Duodenal mucosa (tissue), 2 donors: ENCODE data around the gene ACTN4.

Source experiments
- H3K27ac ChIP-seq: one replicate; pipeline ENCODE4 v1.7.0; 2013; ENCODE audit warnings: low read depth, low read length
- H3K27me3 ChIP-seq, 2 donors: one replicate each; pipeline ENCODE4 v1.7.0; 2013; ENCODE audit warnings: low read length in 2 of 2, control low read depth in 1 of 2; ENCODE audit not compliant: insufficient read depth in 2 of 2, control insufficient read depth in 1 of 2
- H3K36me3 ChIP-seq, 2 donors: one replicate each; pipeline ENCODE4 v1.7.0; 2013; ENCODE audit warnings: low read length in 2 of 2, control low read depth in 1 of 2; ENCODE audit not compliant: insufficient read depth in 2 of 2, control insufficient read depth in 1 of 2
- H3K4me1 ChIP-seq, 2 donors: one replicate each; pipeline ENCODE4 v1.7.0; 2013; ENCODE audit warnings: low read length in 2 of 2, control low read depth in 1 of 2; ENCODE audit not compliant: insufficient read depth in 2 of 2, control insufficient read depth in 1 of 2
- H3K4me3 ChIP-seq, 2 donors: one replicate each; pipeline ENCODE4 v1.7.0; 2013; ENCODE audit warnings: low read length in 2 of 2, low read depth in 1 of 2
- H3K9ac ChIP-seq, 2 donors: one replicate each; pipeline ENCODE4 v1.7.0; 2013; ENCODE audit warnings: low read length in 2 of 2, low read depth in 1 of 2
- H3K9me3 ChIP-seq, 2 donors: one replicate each; pipeline ENCODE4 v1.7.0; 2013; ENCODE audit warnings: low read length in 2 of 2, control low read depth in 1 of 2; ENCODE audit not compliant: control insufficient read depth in 1 of 2

Gene ACTN4

GRCh38 chr19:38666663-38667511 lies 19.4 kb downstream of the ACTN4 start:
- no peaks in the 10 kb centered on the region for H3K9me3 ChIP-seq
- H3K4me1 ChIP-seq: peaks cover 97 to 98% of the 10 kb centered on the region in 2 donors
- no peaks in the 10 kb centered on the region for H3K27me3 ChIP-seq
- H3K27ac ChIP-seq: peak overlapping the region; percentile 90
- peaks cover 4 to 7% of the 10 kb centered on the region in 2 donors for H3K36me3 ChIP-seq
- H3K4me3 ChIP-seq: peak overlapping the region; percentile 2 to 28
- peak overlapping the region; percentile 3 to 64 for H3K9ac ChIP-seq

GRCh38 chr19:38667661-38668171 lies 20.3 kb downstream of the ACTN4 start:
- Histone ChIP-seq H3K4me1 (peaks cover 92% of the 10 kb centered on the region in 2 donors), H3K9me3 (no peaks in the 10 kb centered on the region), H3K4me3 (no peak overlapping the region), H3K27ac (peak overlapping the region; percentile 90), H3K9ac (peak overlapping the region; percentile 47 to 64), H3K27me3 (no peaks in the 10 kb centered on the region), H3K36me3 (peaks cover 4 to 7% of the 10 kb centered on the region in 2 donors)

GRCh38 chr19:38669552-38669951 lies 22.1 kb downstream of the ACTN4 start:
- peaks cover 4 to 7% of the 10 kb centered on the region in 2 donors for H3K36me3 ChIP-seq
- H3K4me1 ChIP-seq: peaks cover 84% of the 10 kb centered on the region in 2 donors
- H3K27me3 ChIP-seq: no peaks in the 10 kb centered on the region
- no peaks in the 10 kb centered on the region for H3K9me3 ChIP-seq
- peak overlapping the region; percentile 6 to 49 for H3K4me3 ChIP-seq
- peak overlapping the region; percentile 65 to 72 for H3K9ac ChIP-seq
- H3K27ac ChIP-seq: peak overlapping the region; percentile 85

- Histone ChIP-seq H3K27ac (peak overlapping the region; percentile 65), H3K4me3 (peak overlapping the region in 1 of 2 donors; percentile 49), H3K36me3 (peaks cover 4 to 5% of the 10 kb centered on the region in 2 donors), H3K27me3 (no peaks in the 10 kb centered on the region), H3K9me3 (no peaks in the 10 kb centered on the region), H3K9ac (peak overlapping the region in 1 of 2 donors; percentile 44), H3K4me1 (peaks cover 84% of the 10 kb centered on the region in 2 donors)
These were observed 23.5 kb downstream of the ACTN4 start for GRCh38 chr19:38670921-38671398.

- peaks cover 84% of the 10 kb centered on the region in 2 donors for H3K4me1 ChIP-seq
- H3K9ac ChIP-seq: peak overlapping the region; percentile 4 to 44
- peaks cover 0 to 8% of the 10 kb centered on the region in 2 donors for H3K36me3 ChIP-seq
- no peaks in the 10 kb centered on the region for H3K9me3 ChIP-seq
- peak overlapping the region; percentile 36 to 49 for H3K4me3 ChIP-seq
- no peaks in the 10 kb centered on the region for H3K27me3 ChIP-seq
- H3K27ac ChIP-seq: peak overlapping the region; percentile 65
These were observed 24.2 kb downstream of the ACTN4 start for GRCh38 chr19:38671654-38672053.

- Histone ChIP-seq H3K36me3 (peaks cover 8 to 16% of the 10 kb centered on the region in 2 donors), H3K4me3 (no peak overlapping the region), H3K27me3 (no peaks in the 10 kb centered on the region), H3K9me3 (no peaks in the 10 kb centered on the region), H3K27ac (no peak overlapping the region), H3K4me1 (peaks cover 83% of the 10 kb centered on the region in 2 donors), H3K9ac (no peak overlapping the region)
These were observed 25.6 kb downstream of the ACTN4 start for GRCh38 chr19:38673030-38673429.

- Histone ChIP-seq H3K4me1 (peaks cover 83 to 84% of the 10 kb centered on the region in 2 donors), H3K9ac (peak overlapping the region; percentile 76 to 81)
These were observed 27.1 kb downstream of the ACTN4 start for GRCh38 chr19:38674388-38675171.

GRCh38 chr19:38675611-38676010 lies 28.2 kb downstream of the ACTN4 start:
- peak overlapping the region; percentile 85 for H3K27ac ChIP-seq
- H3K4me1 ChIP-seq: peaks cover 83 to 84% of the 10 kb centered on the region in 2 donors
- H3K4me3 ChIP-seq: peak overlapping the region in 1 of 2 donors; percentile 38
- H3K36me3 ChIP-seq: peaks cover 11 to 13% of the 10 kb centered on the region in 2 donors
- H3K27me3 ChIP-seq: no peaks in the 10 kb centered on the region
- H3K9ac ChIP-seq: peak overlapping the region; percentile 76 to 81
- H3K9me3 ChIP-seq: no peaks in the 10 kb centered on the region

More at GRCh38 chr19:38674388-38675171, 27.1 kb downstream of the ACTN4 start:
- H3K4me3 ChIP-seq: peak overlapping the region; percentile 4 to 16
- no peaks in the 10 kb centered on the region for H3K27me3 ChIP-seq
- H3K27ac ChIP-seq: peak overlapping the region; percentile 85
- peaks cover 11% of the 10 kb centered on the region in 2 donors for H3K36me3 ChIP-seq
- H3K9me3 ChIP-seq: no peaks in the 10 kb centered on the region

GRCh38 chr19:38676023-38676877 lies 28.8 kb downstream of the ACTN4 start:
- peak overlapping the region; percentile 85 for H3K27ac ChIP-seq
- H3K9ac ChIP-seq: peak overlapping the region; percentile 76 to 81
- H3K27me3 ChIP-seq: no peaks in the 10 kb centered on the region
- H3K9me3 ChIP-seq: no peaks in the 10 kb centered on the region
- peak overlapping the region; percentile 38 to 46 for H3K4me3 ChIP-seq
- H3K36me3 ChIP-seq: peaks cover 11 to 13% of the 10 kb centered on the region in 2 donors
- peaks cover 82 to 83% of the 10 kb centered on the region in 2 donors for H3K4me1 ChIP-seq
